A549 (cell line): Measurements from ENCODE around the gene C1QTNF7. TPM values are rescaled to one million over a fixed set of nuclear protein-coding genes. Genes with fewer than 3 reads are reported as not detected.

Source experiments
- ATAC-seq, 2 experiments: fragments of 200-7000 bp in 1 of 2; fragments of >200 bp in 1 of 2; cut with Nextera tagmentation in 1 of 2; cut with Tn5 transposase in 1 of 2; 3 replicates each; pipeline versions ENCODE4 v1.8.0 to v1.9.1; 2018 to 2020; ENCODE audit warnings: mild to moderate bottlenecking in 1 of 2, moderate library complexity in 1 of 2
- CTCF ChIA-PET: fragments of 300-600 bp; sonication (Branson Sonifier 250); formaldehyde crosslinking; extraction: SDS; loops from one replicate; lab custom pipeline; 2021; ENCODE audit warnings: antibody characterized with exemption, inconsistent platforms; lab: Yijun Ruan, JAX
- POLR2A ChIA-PET: fragments of 350-600 bp; formaldehyde crosslinking; extraction: SDS; loops from one replicate; lab custom pipeline; 2021; ENCODE audit warnings: antibody characterized with exemption, inconsistent platforms; lab: Yijun Ruan, JAX
- DNase-seq, 2 experiments: peaks; one replicate each; pipeline versions ENCODE4 v3.0.0 to v3.0.0-alpha.2; 2011 to 2016; ENCODE audit warnings: low read depth in 1 of 2, low spot score in 1 of 2
- FAIRE-seq: peaks from 2 replicates; lab custom pipeline; 2011; peaks lifted over from hg19 to GRCh38; lab: Jason Lieb, UNC
- H3K27ac ChIP-seq, 2 experiments: fragments of >200 bp; sonication (Bioruptor Twin); formaldehyde crosslinking; 3 replicates each; pipeline ENCODE4 v1.5.1; 2016 to 2017
- H3K4me1 ChIP-seq: fragments of >200 bp; sonication (Bioruptor Twin); formaldehyde crosslinking; 3 replicates; pipeline ENCODE4 v1.6.1; 2016
- H3K4me2 ChIP-seq: fragments of >200 bp; sonication (Bioruptor Twin); formaldehyde crosslinking; 3 replicates; pipeline ENCODE4 v1.6.1; 2016
- H3K4me3 ChIP-seq: fragments of >200 bp; sonication (Bioruptor Twin); formaldehyde crosslinking; 3 replicates; pipeline ENCODE4 v1.5.1; 2016
- H3K9me3 ChIP-seq: fragments of >200 bp; sonication (Bioruptor Twin); formaldehyde crosslinking; 3 replicates; pipeline ENCODE4 v1.6.1; 2016
- ATOH8 ChIP-seq: fragments of 250-450 bp; sonication (Bioruptor Pico); IDR thresholded peaks from 2 replicates; pipeline ENCODE4 v1.5.0; 2020; ENCODE audit warnings: low read depth, mild to moderate bottlenecking, moderate library complexity
- BHLHE40 ChIP-seq: IDR thresholded peaks from 2 replicates; pipeline ENCODE4 v1.6.1; 2012; ENCODE audit warnings: low read depth, low read length, inconsistent platforms
- CBX8 ChIP-seq: fragments of 200-600 bp; sonication (generic); IDR thresholded peaks from 2 replicates; pipeline ENCODE4 v1.6.1; 2016
- CHD4 ChIP-seq: fragments of 200-600 bp; sonication (generic); IDR thresholded peaks from 2 replicates; pipeline ENCODE4 v1.6.1; 2016; ENCODE audit warnings: antibody characterized with exemption, mild to moderate bottlenecking, borderline replicate concordance
- CTCF ChIP-seq: fragments of >200 bp; sonication (Bioruptor Twin); formaldehyde crosslinking; IDR thresholded peaks from 3 replicates; pipeline ENCODE4 v1.5.1; 2016
- E2F6 ChIP-seq: IDR thresholded peaks from 2 replicates; pipeline ENCODE4 v1.6.1; 2012; ENCODE audit warnings: low read depth, borderline replicate concordance
- EHF ChIP-seq: fragments of 250-450 bp; sonication (Bioruptor Pico); IDR thresholded peaks from 2 replicates; pipeline ENCODE4 v1.5.0; 2020; ENCODE audit warnings: mild to moderate bottlenecking
- ELK1 ChIP-seq: fragments of 150-350 bp; IDR thresholded peaks from 2 replicates; pipeline ENCODE4 v1.6.1; 2014; ENCODE audit warnings: low read depth, mild to moderate bottlenecking, low read length
- ESRRA ChIP-seq: fragments of 150-350 bp; IDR thresholded peaks from 2 replicates; pipeline ENCODE4 v1.6.1; 2014; ENCODE audit warnings: mild to moderate bottlenecking, low read length, borderline replicate concordance
- FOSL2 ChIP-seq, 2 experiments: fragments of 450-650 bp in 1 of 2; fragments of >200 bp in 1 of 2; sonication (Bioruptor Twin) in 1 of 2; formaldehyde crosslinking; IDR thresholded peaks; 2 replicates each; pipeline versions ENCODE4 v1.5.0 to v1.6.1; 2016 to 2020; ENCODE audit warnings: mild to moderate bottlenecking in 1 of 2, moderate library complexity in 1 of 2
- FOXS1 ChIP-seq: fragments of 250-450 bp; sonication (Bioruptor Pico); IDR thresholded peaks from 2 replicates; pipeline ENCODE4 v1.5.0; 2020; ENCODE audit warnings: mild to moderate bottlenecking, moderate library complexity
- HDAC2 ChIP-seq: fragments of 200-600 bp; sonication (generic); IDR thresholded peaks from 2 replicates; pipeline ENCODE4 v1.6.1; 2016
- HES2 ChIP-seq: fragments of >200 bp; sonication (Bioruptor Twin); formaldehyde crosslinking; IDR thresholded peaks from 2 replicates; pipeline ENCODE4 v1.6.1; 2016
- HMGXB4 ChIP-seq: fragments of 250-450 bp; sonication (Bioruptor Pico); IDR thresholded peaks from 2 replicates; pipeline ENCODE4 v1.5.0; 2021; ENCODE audit warnings: mild to moderate bottlenecking, moderate library complexity, borderline replicate concordance
- HOXB13 ChIP-seq: fragments of 250-450 bp; sonication (Bioruptor Pico); IDR thresholded peaks from 2 replicates; pipeline ENCODE4 v1.5.0; 2020; ENCODE audit warnings: low read depth, mild to moderate bottlenecking, moderate library complexity
- HOXB5 ChIP-seq: fragments of 250-450 bp; sonication (Bioruptor Pico); IDR thresholded peaks from 2 replicates; pipeline ENCODE4 v1.5.0; 2020; ENCODE audit warnings: mild to moderate bottlenecking, moderate library complexity
- KDM5A ChIP-seq: fragments of 200-600 bp; sonication (generic); IDR thresholded peaks from 2 replicates; pipeline ENCODE4 v1.6.1; 2016; ENCODE audit warnings: antibody characterized with exemption, mild to moderate bottlenecking
- MAFK ChIP-seq: fragments of 450-650 bp; IDR thresholded peaks from 2 replicates; pipeline ENCODE4 v1.6.1; 2014; ENCODE audit not compliant: partially characterized antibody
- MYC ChIP-seq: IDR thresholded peaks from 2 replicates; pipeline ENCODE4 v1.6.1; 2012; ENCODE audit warnings: mild to moderate bottlenecking, inconsistent platforms, low read length, improper control_type of control experiment, borderline replicate concordance
- POLR2A ChIP-seq: IDR thresholded peaks from 2 replicates; pipeline ENCODE4 v1.6.1; 2012; ENCODE audit warnings: mild to moderate bottlenecking, low read length
- RAD21 ChIP-seq, 2 experiments: fragments of >200 bp in 1 of 2; sonication (Bioruptor Twin) in 1 of 2; formaldehyde crosslinking in 1 of 2; IDR thresholded peaks in 1 of 2; conservative IDR thresholded peaks in 1 of 2; 2 replicates in 1 of 2; 3 replicates in 1 of 2; pipeline ENCODE4 v1.6.1; 2012 to 2018; ENCODE audit warnings: inconsistent platforms in 1 of 2
- RFX5 ChIP-seq: fragments of 450-650 bp; IDR thresholded peaks from 2 replicates; pipeline ENCODE4 v1.7.1; 2014; ENCODE audit warnings: antibody characterized with exemption, mild to moderate bottlenecking, moderate library complexity
- RNF2 ChIP-seq: fragments of 200-600 bp; sonication (generic); IDR thresholded peaks from 2 replicates; pipeline ENCODE4 v1.6.1; 2016; ENCODE audit warnings: low read depth, mild to moderate bottlenecking, antibody characterized with exemption, moderate library complexity, borderline replicate concordance
- ZNF302 ChIP-seq: fragments of 250-450 bp; sonication (Bioruptor Pico); IDR thresholded peaks from 2 replicates; pipeline ENCODE4 v1.9.0; 2021; ENCODE audit warnings: inconsistent platforms, mild to moderate bottlenecking, moderate library complexity
- WGBS: methylation state at CpG from one replicate; pipeline ENCODE4 v1.1.6; 2017; ENCODE audit errors: missing lambda C conversion rate; 5-methylcytosine and 5-hydroxymethylcytosine counted together
- polyA plus RNA-seq, 4 experiments: library from polyadenylated mRNA; depleted of rRNA in 3 of 4; stranded (reverse); fragments of >200 nt; fragmentation: RNase III in 1 of 4; extraction: RNeasy Plus Mini Kit Qiagen cat#74134 plus additional on column Dnase treatment in 1 of 4; gene quantifications; 2 replicates in 3 of 4; 3 replicates in 1 of 4; pipeline ENCODE4 v1.2.3, GENCODE V29; 2011 to 2017

The C1QTNF7 gene
- polyA plus RNA-seq, 2 of the 4 experiments (the other 2 are of a cell fraction) = not detected

- H3K4me1 ChIP-seq = no peaks in the 10 kb centered on the region
- H3K4me3 ChIP-seq = no peak overlapping the region
- ChIA-PET POLR2A (no interaction called here), CTCF (interaction anchor here (1.1 kb wide), 1 partner anchor 9 kb away, joined by 3 read pairs; no protein-coding TSS in a partner anchor)
- DNase-seq = no peak
- no peaks in the 10 kb centered on the region for H3K9me3 ChIP-seq
- FAIRE-seq = no peak
- no peak for ATAC-seq
- no peak overlapping the region for H3K27ac ChIP-seq
- H3K4me2 ChIP-seq = no peak overlapping the region
- TF ChIP-seq HES2 = no peak
- no peak for TF ChIP-seq FOSL2 (IDR thresholded peaks at IDR 0.05)
- TF ChIP-seq FOSL2 (CRISPR knock-in tag; IDR thresholded peaks at IDR 0.05) = no peak
- no peak for TF ChIP-seq ELK1
- TF ChIP-seq ATOH8 (CRISPR knock-in tag) = no peak
- no peak for TF ChIP-seq CBX8
- TF ChIP-seq ZNF302 (CRISPR knock-in tag) = no peak
- no peak for TF ChIP-seq HOXB13 (CRISPR knock-in tag)
- no peak for TF ChIP-seq FOXS1 (CRISPR knock-in tag)
- TF ChIP-seq, all 56 proteins: peak for 0
Observed at GRCh38 chr4:15488136-15488535, 60.3 kb downstream of the C1QTNF7 start.

GRCh38 chr4:15488658-15489470 is 61.0 kb downstream of the C1QTNF7 start:
- ChIA-PET CTCF (interaction anchor here (0.6 to 1.1 kb wide), 2 partner anchors 9 to 40 kb away, joined by 3 read pairs; no protein-coding TSS in a partner anchor), POLR2A (no interaction called here)
- H3K4me1 ChIP-seq = no peaks in the 10 kb centered on the region
- H3K4me3 ChIP-seq = no peak overlapping the region
- no peak for FAIRE-seq
- H3K27ac ChIP-seq = no peak overlapping the region
- no peak for TF ChIP-seq ATOH8 (CRISPR knock-in tag)
- TF ChIP-seq RAD21 (conservative IDR thresholded peaks at IDR 0.05 in 1 of 2, IDR thresholded peaks at IDR 0.05 in 1 of 2) = no peak
- no peak for TF ChIP-seq HDAC2
- TF ChIP-seq FOSL2 (IDR thresholded peaks at IDR 0.05) = no peak
- no peak for TF ChIP-seq FOSL2 (CRISPR knock-in tag; IDR thresholded peaks at IDR 0.05)
- TF ChIP-seq ESRRA = no peak
- TF ChIP-seq MAFK = no peak
- TF ChIP-seq RNF2 = no peak
- TF ChIP-seq, all 56 proteins: peak for 0
- H3K4me2 ChIP-seq = no peak overlapping the region
- H3K9me3 ChIP-seq = no peaks in the 10 kb centered on the region
- ATAC-seq (no peak), DNase-seq (no peak)
- WGBS = 95% methylated on average over 6 of the region's 6 CpGs

GRCh38 chr4:15489551-15489950 is 61.7 kb downstream of the C1QTNF7 start:
- Histone ChIP-seq H3K9me3 (no peaks in the 10 kb centered on the region), H3K27ac (no peak overlapping the region), H3K4me3 (no peak overlapping the region), H3K4me1 (no peaks in the 10 kb centered on the region), H3K4me2 (no peak overlapping the region)
- WGBS = 84% methylated on average over 2 of the region's 2 CpGs
- DNase-seq = no peak
- ChIA-PET POLR2A (no interaction called here), CTCF (no interaction called here)
- no peak for FAIRE-seq
- no peak for ATAC-seq
- no peak for TF ChIP-seq KDM5A
- no peak for TF ChIP-seq POLR2A
- TF ChIP-seq RNF2 = no peak
- no peak for TF ChIP-seq E2F6
- no peak for TF ChIP-seq CHD4
- TF ChIP-seq BHLHE40 = no peak
- no peak for TF ChIP-seq MYC
- no peak for TF ChIP-seq EHF (CRISPR knock-in tag)
- TF ChIP-seq ZNF302 (CRISPR knock-in tag) = no peak
- no peak for TF ChIP-seq CTCF
- no peak for TF ChIP-seq HOXB13 (CRISPR knock-in tag)
- TF ChIP-seq CBX8 = no peak
- TF ChIP-seq HMGXB4 (CRISPR knock-in tag) = no peak
- TF ChIP-seq MAFK = no peak
- no peak for TF ChIP-seq RFX5
- no peak for TF ChIP-seq HOXB5 (CRISPR knock-in tag)
